RWPE1 (cell line): ENCODE results near the gene DUOX2.

Experiments used
- CTCF ChIA-PET: fragments of 350-600 bp; sonication (Branson Sonifier 250); formaldehyde crosslinking; extraction: SDS; loops from one replicate; lab custom pipeline; 2021; lab: Yijun Ruan, JAX
- POLR2A ChIA-PET: fragments of 400-600 bp; formaldehyde crosslinking; extraction: SDS; loops from one replicate; lab custom pipeline; 2020; ENCODE audit warnings: antibody characterized with exemption; ENCODE audit not compliant: low non-redundant PET; lab: Yijun Ruan, JAX
- DNase-seq: peaks from one replicate; pipeline ENCODE4 v3.0.0; 2012; ENCODE audit warnings: low spot score
- H3K27ac ChIP-seq: fragments of 450-650 bp; 2 replicates; pipeline ENCODE4 v1.5.1; 2017
- CTCF ChIP-seq: fragments of 450-650 bp; conservative IDR thresholded peaks from 2 replicates; pipeline ENCODE4 v1.5.1; 2017; ENCODE audit warnings: low read depth, mild to moderate bottlenecking

DUOX2 gene

GRCh38 chr15:45155739-45156138 is 41.8 kb upstream of the DUOX2 start:
- TF ChIP-seq CTCF, result no peak
- CTCF ChIA-PET, result interaction anchor here (1.1 kb wide), 1 partner anchor 14 kb away, joined by 3 read pairs; no protein-coding TSS in a partner anchor
- H3K27ac ChIP-seq, result peak overlapping the region; percentile 80
- no peak for DNase-seq
- POLR2A ChIA-PET, result no interaction called here

- no peak overlapping the region for H3K27ac ChIP-seq
- DNase-seq, result no peak
- ChIA-PET CTCF (interaction anchor here (0.5 kb wide), 1 partner anchor 314 kb away, joined by 4 read pairs; no protein-coding TSS in a partner anchor), POLR2A (no interaction called here)
- no peak for TF ChIP-seq CTCF
Measured at GRCh38 chr15:45151998-45152828, 38.2 kb upstream of the DUOX2 start.

- DNase-seq, result no peak
- TF ChIP-seq CTCF, result no peak
- ChIA-PET CTCF (interaction anchor here (0.5 kb wide), 1 partner anchor 15 kb away, joined by 4 read pairs; no protein-coding TSS in a partner anchor), POLR2A (no interaction called here)
- H3K27ac ChIP-seq, result peak overlapping the region; percentile 27; the same call in 1 of the 2 replicates
Measured at GRCh38 chr15:45150997-45151396, 37.0 kb upstream of the DUOX2 start.

GRCh38 chr15:45150481-45150880 is 36.5 kb upstream of the DUOX2 start:
- TF ChIP-seq CTCF, result no peak
- DNase-seq, result no peak
- peak overlapping the region; percentile 27; the same call in 1 of the 2 replicates for H3K27ac ChIP-seq
- ChIA-PET CTCF (no interaction called here), POLR2A (no interaction called here)

GRCh38 chr15:45149060-45149459 is 35.1 kb upstream of the DUOX2 start:
- ChIA-PET CTCF (interaction anchor here (1.1 kb wide), 1 partner anchor 13 kb away, joined by 3 read pairs; no protein-coding TSS in a partner anchor), POLR2A (interaction anchor here (0.5 kb wide), 1 partner anchor 120 kb away, joined by 3 read pairs; no protein-coding TSS in a partner anchor)
- H3K27ac ChIP-seq, result peak overlapping the region; percentile 60
- DNase-seq, result no peak
- TF ChIP-seq CTCF, result no peak

- H3K27ac ChIP-seq, result peak overlapping the region; percentile 60
- DNase-seq, result peak; percentile 74
- ChIA-PET CTCF (interaction anchor here (0.6 to 2.0 kb wide), 3 partner anchors 15 to 30 kb away, joined by 4 to 8 read pairs (median 7); no protein-coding TSS in a partner anchor), POLR2A (no interaction called here)
- no peak for TF ChIP-seq CTCF
Measured at GRCh38 chr15:45148076-45149059, 34.4 kb upstream of the DUOX2 start.
